Esophagus muscularis mucosa (tissue), 3 donors: ENCODE measurements around the gene NSDHL.

ENCODE experiments used
- CTCF ChIP-seq, 3 experiments: fragments of 200-600 bp in 2 of 3; fragments of 450-650 bp in 1 of 3; sonication (generic) in 2 of 3; IDR thresholded peaks; one replicate each; pipeline ENCODE4 v1.5.1; 2017 to 2019; ENCODE audit warnings: antibody characterized with exemption in 3 of 3, mild to moderate bottlenecking in 2 of 3, moderate library complexity in 1 of 3
- POLR2AphosphoS5 ChIP-seq, 2 donors: sonication (generic); formaldehyde crosslinking; IDR thresholded peaks; one replicate each; pipeline ENCODE4 v1.6.1; 2017; ENCODE audit warnings: antibody characterized with exemption in 2 of 2

GRCh38 chrX:152904151-152905080, 73.6 kb downstream of the NSDHL start:
- TF ChIP-seq CTCF (IDR thresholded peaks at IDR 0.05) = peak; percentile 24 to 63 (median 30)
- no peak for TF ChIP-seq POLR2AphosphoS5 (IDR thresholded peaks at IDR 0.05)
